ENCODE measurements around the gene CDK4. TPM values are rescaled to one million over a fixed set of nuclear protein-coding genes. Genes with fewer than 3 reads are reported as not detected.

Gene CDK4
- 46.3 TPM for total RNA-seq
- long read RNA-seq, transcript CDK4-201 (8 exons, 2,076 nt) = major isoform, 71 of 75 reads
- long read RNA-seq, partial matches to known transcripts = 3 of 75 reads
- long read RNA-seq, other reads (novel, unspliced or antisense) = 0 of 75 reads

DNA sequence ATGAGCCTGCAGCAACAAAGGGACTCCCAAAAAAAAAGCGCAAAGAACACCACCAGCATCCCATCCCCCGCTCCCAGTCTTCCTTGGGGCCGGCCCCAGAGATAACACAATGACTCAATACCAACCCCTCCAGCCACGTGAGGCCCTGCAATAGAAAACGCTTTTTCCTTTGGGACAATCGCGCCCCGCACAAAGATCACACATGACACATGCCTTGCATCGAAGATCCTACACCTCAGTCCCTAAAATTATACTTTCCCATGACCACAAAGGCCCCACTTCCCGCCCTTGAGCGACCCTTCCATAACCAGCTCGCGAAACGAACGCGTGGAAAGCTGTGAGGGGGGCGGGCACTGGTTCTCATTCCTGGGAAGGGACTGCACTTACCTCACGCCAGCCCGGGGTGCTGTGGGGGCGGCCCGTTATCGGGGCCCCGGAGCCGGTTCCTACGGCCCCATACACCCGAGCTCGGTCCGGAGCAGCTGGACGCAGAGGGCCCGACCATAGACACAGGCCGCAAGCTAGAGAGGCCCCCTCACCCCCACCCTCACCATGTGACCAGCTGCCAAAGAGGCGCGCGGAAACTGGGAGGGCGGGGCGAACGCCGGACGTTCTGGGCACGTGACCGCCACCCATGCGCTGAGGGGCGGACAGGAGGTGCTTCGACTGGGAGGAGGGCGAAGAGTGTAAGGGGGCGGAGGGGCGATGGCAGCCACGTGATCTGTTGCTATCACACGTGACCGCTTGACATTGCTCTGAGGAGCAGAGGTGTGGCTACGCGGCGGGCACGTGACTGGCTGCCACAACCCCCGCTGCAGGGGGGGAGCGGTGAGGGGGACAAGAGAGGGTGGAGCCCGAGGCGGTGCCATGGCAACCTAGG is at the start of gene CDK4:
Gene CDK4 (minus strand): TSS at position 523 of the 880 bp plus-strand sequence. CDS start 593 bp downstream, outside the sequence.
- intact Hi-C loops (cut with DNase I) = loop anchor here (2.0 kb wide), 1 partner anchor 19 kb away; no protein-coding TSS in a partner anchor
- DNase-seq (ENCODE audit: low spot score) = peak; percentile 99

- intact Hi-C loops (cut with DNase I) = no loop called here
- no peak for DNase-seq (ENCODE audit: low spot score)
Observed at GRCh38 chr12:57800965-57801364, 48.9 kb upstream of the CDK4 start.

GRCh38 chr12:57797933-57798332 is 45.8 kb upstream of the CDK4 start:
- DNase-seq (ENCODE audit: low spot score) = no peak
- intact Hi-C loops (cut with DNase I) = no loop called here

DNA sequence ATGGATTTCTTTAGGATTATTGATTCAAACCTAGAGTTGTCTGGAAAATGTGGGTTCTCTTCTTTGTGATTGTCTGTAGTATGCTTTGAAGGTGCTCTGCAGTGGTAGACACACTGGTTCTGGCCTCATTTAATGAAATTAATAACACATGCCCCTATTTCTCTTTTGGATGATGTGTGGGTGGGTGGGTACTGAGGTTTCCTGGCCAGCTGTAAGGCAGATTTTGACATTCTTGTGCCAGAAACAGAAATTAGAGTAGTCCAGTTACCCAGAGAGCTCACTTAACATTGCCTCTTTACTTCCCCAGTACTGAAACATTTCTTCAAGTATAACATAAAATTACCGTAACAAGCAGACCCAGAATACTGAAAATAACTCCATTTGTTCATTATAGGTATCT is 44.9 kb upstream of the CDK4 start:
- DNase-seq (ENCODE audit: low spot score) = no peak
- intact Hi-C loops (cut with DNase I) = no loop called here

DNA sequence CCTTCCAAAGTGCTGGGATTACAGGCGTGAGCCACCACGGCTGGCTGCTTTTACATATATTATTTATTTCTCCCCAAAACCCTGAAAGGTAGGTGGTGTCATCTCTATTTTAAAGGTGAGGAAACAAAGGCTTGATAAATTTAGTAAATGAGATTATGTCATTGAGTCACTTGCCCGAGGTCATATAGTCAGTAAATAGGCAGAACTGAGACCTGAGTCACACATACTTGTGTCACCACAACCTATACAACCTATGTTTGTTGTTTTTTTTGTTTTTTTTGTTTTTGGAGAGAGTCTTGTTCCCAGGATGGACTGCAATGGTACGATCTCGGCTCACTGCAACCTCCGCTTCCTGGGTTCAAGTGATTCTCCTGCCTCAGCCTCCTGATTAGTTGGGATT is 43.2 kb upstream of the CDK4 start:
- DNase-seq (ENCODE audit: low spot score) = no peak
- intact Hi-C loops (cut with DNase I) = no loop called here

DNA sequence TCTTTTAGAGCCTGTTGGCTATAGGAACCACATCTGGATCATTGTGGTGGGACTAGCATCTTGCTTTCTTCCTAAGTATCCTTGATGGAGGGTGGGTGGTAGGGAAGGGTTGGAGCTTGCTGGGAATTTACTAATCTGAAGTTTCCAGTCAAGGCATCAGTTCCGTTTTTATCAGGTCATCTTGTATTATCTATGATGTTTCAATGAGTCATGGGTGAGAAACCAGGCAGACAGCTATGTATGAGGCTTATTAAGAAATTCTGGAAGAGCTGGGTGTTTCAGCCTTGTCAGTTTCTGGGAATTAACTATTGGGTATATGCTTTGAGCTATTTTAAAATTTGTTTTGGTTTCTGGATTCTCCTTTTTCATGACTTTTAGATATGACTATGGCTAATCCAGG is 41.8 kb upstream of the CDK4 start:
- intact Hi-C loops (cut with DNase I) = no loop called here

GRCh38 chr12:57783861-57784260 is 31.8 kb upstream of the CDK4 start:
- intact Hi-C loops (cut with DNase I) = loop anchor here (2.0 kb wide), 1 partner anchor 19 kb away; no protein-coding TSS in a partner anchor
- no peak for DNase-seq (ENCODE audit: low spot score)

More for the DNA sequence above, 41.8 kb upstream of the CDK4 start:
- DNase-seq (ENCODE audit: low spot score) = no peak

DNA sequence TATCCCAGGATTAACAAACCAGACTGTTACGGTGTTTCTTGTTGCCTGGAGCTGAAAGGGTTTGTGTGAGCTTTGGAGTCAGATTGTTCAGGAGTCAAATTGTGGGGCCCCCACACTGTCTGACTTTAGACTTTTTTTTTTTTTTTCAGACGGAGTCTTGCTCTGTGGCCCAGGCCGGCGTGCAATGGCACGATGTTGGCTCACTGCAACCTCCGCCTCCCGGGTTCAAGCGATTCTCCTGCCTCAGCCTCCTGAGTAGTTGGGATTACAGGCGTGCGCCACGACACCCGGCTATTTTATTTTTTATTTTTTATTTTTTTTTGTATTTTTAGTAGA is 31.3 kb upstream of the CDK4 start:
- intact Hi-C loops (cut with DNase I) = loop anchor here (2.0 kb wide), 1 partner anchor 19 kb away; no protein-coding TSS in a partner anchor

DNA sequence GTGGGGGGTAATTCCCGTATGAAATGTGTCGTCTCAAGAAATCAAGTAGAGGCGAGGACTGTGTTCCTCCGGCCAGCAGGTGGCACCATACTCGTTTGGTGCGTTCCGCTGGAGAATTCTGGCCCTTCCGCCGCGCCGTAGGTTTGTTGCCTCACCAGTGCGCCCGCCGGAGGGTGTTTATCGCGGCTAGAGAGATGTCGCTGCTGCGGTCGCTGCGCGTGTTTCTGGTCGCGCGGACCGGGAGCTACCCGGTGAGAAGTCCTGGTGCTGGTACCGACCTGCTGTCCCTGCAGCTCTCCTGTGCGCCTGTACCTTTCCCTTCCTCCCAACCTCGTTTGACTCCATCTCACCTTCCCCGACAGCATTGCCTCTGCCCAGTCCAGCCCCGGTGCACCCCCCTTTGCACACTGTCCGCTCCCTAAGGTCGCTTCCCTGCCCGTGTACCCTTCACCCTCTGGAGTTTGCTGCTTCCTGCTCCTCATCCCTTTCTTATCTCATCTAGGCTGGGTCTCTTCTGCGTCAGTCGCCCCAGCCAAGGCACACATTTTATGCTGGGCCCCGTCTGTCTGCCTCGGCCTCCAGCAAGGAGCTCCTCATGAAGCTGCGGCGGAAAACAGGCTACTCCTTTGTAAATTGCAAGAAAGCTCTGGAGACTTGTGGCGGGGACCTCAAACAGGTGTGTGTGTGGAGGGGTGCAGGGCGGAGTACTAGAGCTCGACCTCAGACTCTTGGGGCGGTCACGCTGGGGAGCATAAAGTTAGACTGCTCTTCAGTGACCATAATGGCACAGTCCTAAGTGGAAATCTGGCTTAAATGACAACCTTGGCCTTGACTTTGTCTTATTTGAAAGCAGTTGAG is 30.7 kb upstream of the CDK4 start, which contains the start of gene TSFM:
Gene TSFM (plus strand): TSS at position 180 of the 858 bp plus-strand sequence. CDS start 15 bp downstream, at position 195.
- peak; percentile 97 for DNase-seq (ENCODE audit: low spot score)
- intact Hi-C loops (cut with DNase I) = loop anchor here (1.0 to 2.0 kb wide), 2 partner anchors 11 to 20 kb away; partner anchors contain the start of genes EEF1AKMT3 and METTL1

More for the DNA sequence above, 31.3 kb upstream of the CDK4 start:
- no peak for DNase-seq (ENCODE audit: low spot score)

- intact Hi-C loops (cut with DNase I) = loop anchor here (1.0 to 2.0 kb wide), 2 partner anchors 10 to 21 kb away; partner anchors contain the start of genes EEF1AKMT3 and METTL1
Observed at GRCh38 chr12:57782243-57782607, 30.1 kb upstream of the CDK4 start.

GRCh38 chr12:57781801-57782200 is 29.7 kb upstream of the CDK4 start:
- intact Hi-C loops (cut with DNase I) = loop anchor here (1.0 to 2.0 kb wide), 2 partner anchors 10 to 21 kb away; partner anchors contain the start of genes EEF1AKMT3 and METTL1
- no peak for DNase-seq (ENCODE audit: low spot score)

More at GRCh38 chr12:57782243-57782607, 30.1 kb upstream of the CDK4 start:
- no peak for DNase-seq (ENCODE audit: low spot score)

DNA sequence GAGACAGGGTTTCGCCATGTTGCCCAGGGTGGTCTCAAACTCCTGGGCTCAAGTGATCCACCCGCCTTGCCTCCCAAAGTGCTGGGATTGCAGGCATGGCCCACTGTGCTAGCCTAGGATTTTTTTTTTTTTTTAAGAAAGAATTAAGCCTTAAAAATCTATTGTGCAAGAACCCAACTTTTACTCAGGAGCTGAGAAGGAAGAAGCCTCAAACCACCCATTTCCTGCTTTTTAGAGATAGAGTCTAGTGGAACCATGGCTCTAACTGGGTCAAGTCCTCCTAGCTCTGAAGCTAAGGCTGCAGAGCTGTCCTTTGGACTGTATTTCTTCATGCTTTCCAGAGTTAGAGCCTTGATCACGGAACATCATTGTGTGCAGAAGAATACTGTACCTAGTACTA is 29.1 kb upstream of the CDK4 start:
- intact Hi-C loops (cut with DNase I) = no loop called here

GRCh38 chr12:57780284-57780897 is 28.3 kb upstream of the CDK4 start:
- intact Hi-C loops (cut with DNase I) = no loop called here
- no peak for DNase-seq (ENCODE audit: low spot score)

More for the DNA sequence above, 29.1 kb upstream of the CDK4 start:
- no peak for DNase-seq (ENCODE audit: low spot score)

DNA sequence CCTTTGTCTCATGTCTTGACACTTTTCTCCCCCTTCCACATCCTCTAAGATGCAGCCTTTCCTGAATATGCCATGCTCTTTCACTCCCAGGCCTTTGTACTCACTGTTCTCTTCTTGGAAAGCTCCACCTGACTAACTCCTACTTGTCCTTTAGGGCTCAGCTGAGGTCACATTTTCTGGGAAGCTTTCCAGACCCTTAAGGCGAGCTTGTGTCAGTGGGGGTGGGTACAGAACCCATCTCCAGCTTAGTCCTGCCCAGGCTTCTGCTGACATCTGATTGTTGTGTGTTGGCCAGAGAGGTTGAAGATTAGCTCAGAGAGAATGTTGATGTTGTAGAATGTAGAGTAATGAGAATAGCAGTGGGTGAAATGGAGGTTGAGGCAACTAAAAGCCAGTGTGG is 27.6 kb upstream of the CDK4 start:
- intact Hi-C loops (cut with DNase I) = no loop called here
- DNase-seq (ENCODE audit: low spot score) = no peak

- no peak for DNase-seq (ENCODE audit: low spot score)
- intact Hi-C loops (cut with DNase I) = no loop called here
Observed at GRCh38 chr12:57777911-57778310, 25.8 kb upstream of the CDK4 start.

DNA sequence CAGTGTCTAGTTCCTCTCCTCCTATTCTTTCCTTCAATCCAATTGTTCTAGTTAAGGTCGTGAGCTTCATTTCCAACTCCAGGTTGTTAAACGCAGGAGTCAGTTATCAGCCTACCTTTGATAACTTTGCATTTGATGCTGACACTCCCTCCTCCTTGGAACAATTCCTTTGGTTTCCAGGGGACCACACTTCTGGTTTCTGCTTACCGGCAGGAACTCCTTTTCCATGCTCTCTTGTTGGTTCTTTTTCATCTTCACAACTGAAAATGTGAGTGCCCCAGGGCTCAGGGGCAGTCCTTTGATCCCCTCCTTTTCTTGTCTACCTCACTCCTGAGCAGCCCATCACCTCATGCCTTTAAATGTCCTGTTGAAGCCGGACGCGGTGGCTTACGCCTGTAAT is 25.3 kb upstream of the CDK4 start:
- no peak for DNase-seq (ENCODE audit: low spot score)
- intact Hi-C loops (cut with DNase I) = no loop called here

DNA sequence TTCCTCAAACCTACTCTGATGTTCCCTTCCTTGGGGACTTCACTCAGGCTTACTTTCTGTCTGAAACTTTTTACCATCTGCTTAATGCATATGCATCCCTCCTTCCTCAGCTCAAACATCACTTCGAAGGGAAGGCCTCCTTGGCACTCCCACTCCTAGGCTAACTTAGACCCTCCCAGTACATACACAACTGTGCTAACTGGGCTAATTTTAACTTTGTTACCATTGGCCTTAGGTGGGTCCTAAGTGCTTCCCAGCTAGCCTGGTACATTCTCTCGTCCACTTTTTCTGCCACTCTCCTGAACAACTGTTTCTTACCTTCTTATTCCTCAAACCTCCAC is 24.1 kb upstream of the CDK4 start:
- DNase-seq (ENCODE audit: low spot score) = no peak
- intact Hi-C loops (cut with DNase I) = no loop called here

DNA sequence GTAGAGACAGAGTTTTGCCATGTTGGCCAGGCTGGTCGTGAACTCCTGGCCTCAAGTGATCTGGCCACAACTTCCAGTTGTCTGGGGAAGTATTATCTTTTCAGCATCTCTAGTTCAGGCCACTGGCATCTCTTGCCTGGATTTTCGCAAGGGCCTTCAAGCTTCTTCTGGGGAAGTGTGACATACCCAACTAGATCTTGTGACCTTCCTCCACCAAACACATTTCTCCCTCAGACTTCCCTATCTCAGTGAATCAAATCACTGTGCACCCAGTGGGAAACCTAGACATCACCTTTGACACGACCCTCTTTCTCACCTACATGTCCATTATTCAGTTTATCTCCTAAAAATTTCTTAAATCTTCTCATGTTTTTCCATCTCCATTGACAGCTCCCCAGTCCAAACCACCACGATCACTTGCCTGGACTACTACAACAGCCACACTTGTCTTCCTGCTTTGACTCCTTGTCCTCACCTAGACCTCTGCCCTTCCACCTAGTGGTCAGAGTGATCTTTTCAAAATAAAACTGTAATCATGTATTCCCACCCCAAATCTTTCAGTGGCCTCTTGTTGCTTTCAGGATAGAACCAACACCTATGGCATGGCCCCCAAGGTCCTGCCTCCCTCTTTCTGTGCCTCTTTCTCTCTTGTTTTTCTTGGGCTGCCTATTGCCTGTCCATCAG is 23.6 kb upstream of the CDK4 start:
- no peak for DNase-seq (ENCODE audit: low spot score)
- intact Hi-C loops (cut with DNase I) = no loop called here

- intact Hi-C loops (cut with DNase I) = no loop called here
- no peak for DNase-seq (ENCODE audit: low spot score)
Observed at GRCh38 chr12:57775044-57775443, 22.9 kb upstream of the CDK4 start.

All from cardiac septum (tissue), 1 donor.